Measurements from ENCODE around the gene MTCP1. TPM values are rescaled to one million over a fixed set of nuclear protein-coding genes. Genes with fewer than 3 reads are reported as not detected.

The MTCP1 gene
- total and polyA plus RNA-seq, 10 of the 15 experiments (the other 5 are each of a cell fraction or from before 2014, with no cell fraction given) = 16.6 to 74.0 (median 30.9) TPM

GRCh38 chrX:155071694-155072280 is 851 bp upstream of the MTCP1 start (continued):
- TF ChIP-seq ZBTB40 (IDR thresholded peaks at IDR 0.05; ENCODE audit: borderline replicate concordance) (no peak), MYC (IDR thresholded peaks at IDR 0.05; ENCODE audit: insufficient read depth, insufficient read length, insufficient replicate concordance, low read length, severe bottlenecking) (no peak), LARP7 (IDR thresholded peaks at IDR 0.05) (peak; percentile 21; the same call in 1 of the 2 replicates), KLF5 (IDR thresholded peaks at IDR 0.05; ENCODE audit: partially characterized antibody) (no peak), HDGF (IDR thresholded peaks at IDR 0.05) (no peak), PAX8 (IDR thresholded peaks at IDR 0.05) (no peak), POLR2A (IDR thresholded peaks at IDR 0.05; ENCODE audit: low read depth, low read length) (no peak), FOXM1 (IDR thresholded peaks at IDR 0.05; ENCODE audit: low read depth, low read length) (no peak), EGR1 (IDR thresholded peaks at IDR 0.05; ENCODE audit: borderline replicate concordance in 1 of 2, low read depth in 2 of 2, low read length in 2 of 2) (no peak), NFXL1 (IDR thresholded peaks at IDR 0.05; ENCODE audit: borderline replicate concordance) (no peak), TBL1XR1 (IDR thresholded peaks at IDR 0.05; ENCODE audit: low read depth, low read length) (no peak), RB1 (IDR thresholded peaks at IDR 0.05; ENCODE audit: borderline replicate concordance) (no peak), YBX1 (IDR thresholded peaks at IDR 0.05) (no peak), MAX (IDR thresholded peaks at IDR 0.05; ENCODE audit: low read depth, low read length) (no peak), ASH2L (IDR thresholded peaks at IDR 0.05; ENCODE audit: borderline replicate concordance, low read depth) (0 out of 2 replicates have a peak, but pooled peaks have one; percentile 49), GATAD2B (conservative IDR thresholded peaks at IDR 0.05; ENCODE audit: low read depth) (no peak), MEF2B (IDR thresholded peaks at IDR 0.05; ENCODE audit: partially characterized antibody, poor library complexity, severe bottlenecking) (no peak), KDM1A (IDR thresholded peaks at IDR 0.05; ENCODE audit: borderline replicate concordance) (no peak), ZSCAN29 (IDR thresholded peaks at IDR 0.05) (no peak), TAF1 (IDR thresholded peaks at IDR 0.05; ENCODE audit: borderline replicate concordance, low read depth, low read length) (no peak; the same call in 1 of the 2 replicates), IRF4 (IDR thresholded peaks at IDR 0.05; ENCODE audit: low read depth, low read length) (no peak), YY1 (IDR thresholded peaks at IDR 0.05; ENCODE audit: low read depth, low read length) (no peak), ATF2 (IDR thresholded peaks at IDR 0.05; ENCODE audit: low read length) (no peak), SIN3A (IDR thresholded peaks at IDR 0.05; ENCODE audit: low read depth, low read length) (no peak)
- TF ChIP-seq, protein P1, sequence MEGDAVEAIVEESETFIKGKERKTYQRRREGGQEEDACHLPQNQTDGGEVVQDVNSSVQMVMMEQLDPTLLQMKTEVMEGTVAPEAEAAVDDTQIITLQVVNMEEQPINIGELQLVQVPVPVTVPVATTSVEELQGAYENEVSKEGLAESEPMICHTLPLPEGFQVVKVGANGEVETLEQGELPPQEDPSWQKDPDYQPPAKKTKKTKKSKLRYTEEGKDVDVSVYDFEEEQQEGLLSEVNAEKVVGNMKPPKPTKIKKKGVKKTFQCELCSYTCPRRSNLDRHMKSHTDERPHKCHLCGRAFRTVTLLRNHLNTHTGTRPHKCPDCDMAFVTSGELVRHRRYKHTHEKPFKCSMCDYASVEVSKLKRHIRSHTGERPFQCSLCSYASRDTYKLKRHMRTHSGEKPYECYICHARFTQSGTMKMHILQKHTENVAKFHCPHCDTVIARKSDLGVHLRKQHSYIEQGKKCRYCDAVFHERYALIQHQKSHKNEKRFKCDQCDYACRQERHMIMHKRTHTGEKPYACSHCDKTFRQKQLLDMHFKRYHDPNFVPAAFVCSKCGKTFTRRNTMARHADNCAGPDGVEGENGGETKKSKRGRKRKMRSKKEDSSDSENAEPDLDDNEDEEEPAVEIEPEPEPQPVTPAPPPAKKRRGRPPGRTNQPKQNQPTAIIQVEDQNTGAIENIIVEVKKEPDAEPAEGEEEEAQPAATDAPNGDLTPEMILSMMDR (IDR thresholded peaks at IDR 0.05 in 2 of 3, conservative IDR thresholded peaks at IDR 0.05 in 1 of 3; ENCODE audit: control insufficient read depth in 2 of 3, extremely low read depth in 1 of 3, insufficient read depth in 1 of 3, low read depth in 3 of 3, low read length in 3 of 3) = no peak

Measured in GM12878 (cell line).